GM12801 (cell line): ENCODE measurements around the gene CACNA1C.

Source experiments
- CTCF ChIP-seq: IDR thresholded peaks from one replicate; pipeline ENCODE4 v1.5.1; 2011; ENCODE audit warnings: control low read depth; ENCODE audit not compliant: insufficient read length; ENCODE audit errors: extremely low read depth

CACNA1C gene

GRCh38 chr12:2507814-2508213 lies 455.0 kb downstream of the CACNA1C start:
- TF ChIP-seq CTCF = no peak

GRCh38 chr12:2509137-2509536 lies 456.4 kb downstream of the CACNA1C start:
- TF ChIP-seq CTCF = no peak

- no peak for TF ChIP-seq CTCF
Measured at GRCh38 chr12:2510045-2510444, 457.3 kb downstream of the CACNA1C start.

GRCh38 chr12:2513141-2514037 lies 460.6 kb downstream of the CACNA1C start:
- TF ChIP-seq CTCF = no peak

GRCh38 chr12:2514038-2514340 lies 461.2 kb downstream of the CACNA1C start:
- no peak for TF ChIP-seq CTCF

GRCh38 chr12:2520722-2521246 lies 468.0 kb downstream of the CACNA1C start:
- TF ChIP-seq CTCF = no peak

- TF ChIP-seq CTCF = no peak
Measured at GRCh38 chr12:2523317-2523716, 470.5 kb downstream of the CACNA1C start.
